CD4-positive, alpha-beta T cell treated with Interleukin-15 for 4 hours (primary cell): Measurements from ENCODE around the gene TFE3.

ENCODE experiments used
- DNase-seq: peaks from one replicate; pipeline ENCODE4 v3.0.0-alpha.2; 2020; ENCODE audit warnings: low spot score

TFE3 gene

DNA sequence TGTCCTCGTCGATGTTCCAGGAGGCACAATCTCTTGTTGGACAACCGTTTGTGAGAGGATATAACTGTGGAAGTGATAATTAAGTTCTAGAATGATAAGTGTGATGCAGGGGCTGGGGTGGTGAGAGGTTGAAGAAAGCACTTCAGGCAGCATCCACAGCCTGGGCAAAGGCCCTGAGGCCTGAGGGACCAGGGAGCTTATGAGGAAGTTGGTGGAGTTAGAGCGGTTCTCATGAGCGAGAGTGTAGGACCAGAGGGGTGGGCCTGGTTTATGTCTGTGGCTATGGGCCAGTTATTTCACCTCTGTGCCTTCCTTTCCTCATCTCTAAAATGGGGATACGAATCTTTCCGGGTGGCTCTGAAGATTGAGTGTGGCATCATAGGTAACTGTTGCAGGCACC lies 18.3 kb upstream of the TFE3 start:
- no peak for DNase-seq

DNA sequence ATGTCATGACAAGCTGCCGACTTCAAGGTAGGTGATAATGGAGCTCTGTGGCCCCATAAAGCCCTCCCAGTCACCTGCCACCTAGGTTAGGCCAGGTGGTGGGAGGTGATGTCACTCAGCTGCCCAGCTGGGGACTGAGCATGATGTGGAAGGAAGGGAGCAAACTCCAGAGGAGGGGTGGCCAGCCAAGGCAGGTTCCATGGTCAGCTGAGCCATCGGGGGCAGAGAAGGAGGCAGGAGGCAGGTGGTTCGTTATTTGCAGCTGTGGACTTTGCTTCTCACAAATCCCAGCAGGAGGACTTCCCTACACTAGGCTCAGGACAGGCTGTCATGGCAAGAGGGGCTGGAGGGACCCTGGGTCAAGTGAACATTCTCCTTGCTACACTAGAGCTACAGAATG lies 17.8 kb upstream of the TFE3 start:
- no peak for DNase-seq

DNA sequence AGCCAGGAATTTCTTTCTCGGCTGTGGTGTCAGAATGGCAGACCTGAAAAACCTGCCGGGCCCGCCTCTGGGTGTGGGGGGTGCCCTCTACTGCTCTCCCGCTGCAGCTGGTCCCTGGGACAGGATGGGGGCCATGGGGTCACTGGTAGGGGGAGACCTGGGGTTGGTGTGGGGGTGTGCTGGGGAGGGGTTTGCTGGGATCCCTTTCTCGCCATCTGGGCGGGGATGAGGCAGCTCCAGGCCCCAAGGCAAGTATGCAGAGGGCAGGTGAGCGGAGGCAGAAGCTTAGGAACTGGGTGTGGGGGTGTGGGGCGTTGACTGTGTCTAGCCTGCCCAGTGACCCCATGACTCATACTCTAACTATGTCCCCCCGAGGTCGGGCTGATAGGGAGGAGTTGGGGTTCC lies 16.5 kb upstream of the TFE3 start:
- DNase-seq, result no peak

DNA sequence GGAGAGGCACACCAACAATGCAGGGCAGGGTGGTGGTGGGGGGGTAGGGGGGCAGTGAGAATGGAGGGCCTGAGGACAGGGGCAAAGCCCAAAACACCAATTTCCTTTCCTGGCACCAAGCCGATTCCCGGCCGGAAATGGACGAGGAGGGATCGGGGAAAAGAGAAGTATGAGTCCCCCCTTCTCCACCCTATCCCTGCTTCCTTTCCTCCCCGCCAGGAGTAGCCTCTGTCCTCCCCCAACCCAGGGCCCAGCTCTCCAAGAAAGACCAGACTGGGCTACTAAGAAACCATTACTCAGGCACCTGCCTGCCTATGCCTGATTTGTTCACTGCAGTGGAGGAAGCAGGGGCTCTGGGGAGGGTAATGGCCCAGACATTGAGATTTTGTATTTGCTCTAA lies 16.0 kb upstream of the TFE3 start:
- no peak for DNase-seq

DNA sequence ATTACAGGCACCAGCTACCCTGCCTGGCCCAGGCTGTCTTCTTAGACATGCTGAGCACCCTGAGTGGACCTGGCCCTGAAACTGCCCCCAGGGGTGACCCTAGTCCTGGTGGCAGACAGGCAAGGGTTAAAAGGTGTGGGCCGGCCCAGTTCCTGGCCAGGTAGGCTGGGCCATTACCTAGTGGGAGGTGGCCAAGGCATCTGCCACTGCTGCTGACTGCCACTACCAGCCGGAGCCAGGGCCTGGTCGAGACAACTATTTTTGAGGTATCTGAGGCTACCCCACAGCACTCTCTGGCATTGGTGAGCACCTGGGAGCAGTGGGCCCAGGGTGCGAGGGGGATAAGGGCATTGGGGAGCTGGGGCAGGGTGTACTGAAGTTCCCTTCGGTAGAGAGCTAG lies 15.6 kb upstream of the TFE3 start, which contains the start of gene CCDC120:
Gene CCDC120 (plus strand): TSS at position 206 of the 400 bp plus-strand sequence. CDS start 3,043 bp downstream, outside the sequence.
- DNase-seq, result no peak

DNA sequence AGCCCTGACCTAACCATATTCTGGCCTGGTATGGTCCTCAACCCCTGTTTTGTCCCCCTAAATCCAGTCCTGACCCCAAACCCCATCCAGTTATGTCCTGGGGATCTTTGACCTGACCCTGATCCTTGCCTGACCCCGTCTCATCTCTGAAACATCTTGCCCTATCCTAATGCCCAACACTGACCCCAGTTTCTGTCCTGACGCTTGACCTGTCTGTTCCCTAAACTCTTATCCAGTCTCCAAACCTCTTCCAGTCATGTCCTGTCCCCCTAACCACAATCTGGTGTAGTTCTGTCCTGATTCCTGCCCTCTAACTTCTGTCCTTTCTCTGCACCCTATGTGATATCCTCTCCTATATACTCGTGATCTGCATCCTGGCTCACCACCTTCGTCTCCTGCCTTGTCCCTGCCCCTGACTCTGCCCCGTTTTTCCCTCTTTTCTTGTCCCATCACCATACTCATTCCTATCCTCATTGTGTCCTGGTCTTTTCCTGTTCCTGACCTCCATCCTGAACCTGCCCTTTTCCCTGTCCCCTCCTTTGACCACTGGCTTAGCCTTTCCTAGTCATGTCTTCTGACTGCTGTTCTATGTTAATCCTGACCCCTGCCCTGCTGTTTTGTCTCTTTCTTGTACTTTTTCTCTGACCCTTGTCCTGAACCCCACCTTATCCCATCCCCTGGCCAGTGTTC lies 11.1 kb upstream of the TFE3 start:
- DNase-seq, result no peak

DNA sequence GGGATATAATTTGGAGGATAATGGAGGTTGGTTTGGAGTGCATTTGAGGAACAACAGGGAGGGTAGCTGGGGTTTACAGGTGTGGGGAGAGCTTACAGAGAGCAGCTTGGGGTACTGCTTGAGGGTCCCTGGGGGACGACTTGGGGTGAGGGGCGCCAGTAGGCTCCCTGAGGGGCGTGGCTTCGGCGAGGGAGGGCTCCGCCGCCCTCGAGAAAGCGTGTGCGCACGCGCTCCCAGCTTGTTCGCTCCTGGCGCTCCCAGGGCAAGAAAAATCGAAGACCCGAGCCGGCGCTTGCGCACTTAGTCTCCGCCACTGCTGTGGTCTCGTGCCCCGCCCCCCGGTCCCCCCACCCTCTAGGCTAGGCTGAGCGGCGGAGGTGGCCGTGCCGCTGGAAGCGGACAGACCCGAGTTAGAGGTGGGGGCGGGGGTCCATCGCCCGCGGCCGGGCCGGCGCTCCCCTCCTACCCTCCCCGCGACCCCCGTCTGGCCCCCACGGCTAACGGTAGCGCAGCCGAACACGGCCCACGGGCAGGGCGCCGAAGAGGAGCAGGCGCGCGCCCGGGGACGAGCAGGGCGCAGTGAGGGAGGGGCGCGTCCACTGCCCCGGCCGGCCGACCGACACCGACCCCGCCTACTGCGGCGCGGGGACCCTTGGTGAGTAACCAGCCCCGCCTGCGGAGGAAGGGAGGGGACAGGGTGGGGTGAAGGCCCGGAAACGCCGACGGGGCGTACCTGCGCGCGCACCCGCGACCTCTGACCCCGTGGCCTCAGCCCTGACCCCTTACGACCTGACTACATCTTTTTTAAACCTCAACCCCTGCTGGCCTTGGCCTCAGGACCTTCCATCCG lies 10.3 kb upstream of the TFE3 start:
- DNase-seq, result peak; percentile 65

DNA sequence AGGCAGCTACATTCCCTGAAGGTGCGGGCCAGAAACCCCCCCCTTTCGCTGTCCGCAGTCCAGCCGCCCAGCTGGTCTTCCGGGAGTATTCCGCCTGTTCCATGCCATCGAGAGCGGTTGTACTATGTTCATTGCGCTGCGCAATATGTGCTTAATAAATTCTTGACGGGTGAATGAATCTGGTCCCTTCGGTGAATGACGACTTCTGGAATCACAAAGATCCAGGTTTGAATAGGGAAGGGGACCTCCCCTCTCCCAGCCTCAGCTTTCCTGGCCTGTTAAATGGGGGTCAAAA lies 777 bp upstream of the TFE3 start:
- no peak for DNase-seq

DNA sequence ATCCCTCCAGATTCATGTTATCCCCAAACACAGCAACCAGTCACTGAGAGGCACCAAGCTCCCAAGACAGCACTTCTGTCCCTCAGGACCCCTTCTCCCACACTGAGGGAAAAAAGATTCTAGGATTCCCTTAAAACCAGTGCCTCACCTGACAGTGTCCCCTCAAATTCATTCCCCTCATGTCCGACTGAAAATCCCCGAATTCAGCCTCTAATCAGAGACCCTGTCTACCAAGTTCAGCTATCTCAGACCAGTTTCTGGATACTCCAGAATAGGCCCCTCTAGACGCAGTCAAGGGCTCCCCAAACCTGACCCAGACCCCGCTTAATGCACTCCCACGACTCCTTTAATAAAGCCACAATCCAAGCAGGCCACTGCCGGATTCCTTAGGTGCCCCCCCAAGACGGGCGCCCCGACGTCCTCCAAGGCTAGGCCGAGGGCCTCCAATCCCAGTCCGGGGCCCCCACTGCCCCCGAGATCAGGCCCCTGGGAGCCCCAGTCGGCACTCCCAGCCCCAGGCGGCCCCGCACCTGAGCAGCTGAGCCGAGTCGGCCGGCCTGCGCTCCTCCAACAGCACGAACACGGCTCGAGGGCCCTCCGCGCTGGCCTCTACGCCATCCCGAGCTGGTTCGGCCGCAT lies 457 bp downstream of the TFE3 start:
- DNase-seq, result no peak

DNA sequence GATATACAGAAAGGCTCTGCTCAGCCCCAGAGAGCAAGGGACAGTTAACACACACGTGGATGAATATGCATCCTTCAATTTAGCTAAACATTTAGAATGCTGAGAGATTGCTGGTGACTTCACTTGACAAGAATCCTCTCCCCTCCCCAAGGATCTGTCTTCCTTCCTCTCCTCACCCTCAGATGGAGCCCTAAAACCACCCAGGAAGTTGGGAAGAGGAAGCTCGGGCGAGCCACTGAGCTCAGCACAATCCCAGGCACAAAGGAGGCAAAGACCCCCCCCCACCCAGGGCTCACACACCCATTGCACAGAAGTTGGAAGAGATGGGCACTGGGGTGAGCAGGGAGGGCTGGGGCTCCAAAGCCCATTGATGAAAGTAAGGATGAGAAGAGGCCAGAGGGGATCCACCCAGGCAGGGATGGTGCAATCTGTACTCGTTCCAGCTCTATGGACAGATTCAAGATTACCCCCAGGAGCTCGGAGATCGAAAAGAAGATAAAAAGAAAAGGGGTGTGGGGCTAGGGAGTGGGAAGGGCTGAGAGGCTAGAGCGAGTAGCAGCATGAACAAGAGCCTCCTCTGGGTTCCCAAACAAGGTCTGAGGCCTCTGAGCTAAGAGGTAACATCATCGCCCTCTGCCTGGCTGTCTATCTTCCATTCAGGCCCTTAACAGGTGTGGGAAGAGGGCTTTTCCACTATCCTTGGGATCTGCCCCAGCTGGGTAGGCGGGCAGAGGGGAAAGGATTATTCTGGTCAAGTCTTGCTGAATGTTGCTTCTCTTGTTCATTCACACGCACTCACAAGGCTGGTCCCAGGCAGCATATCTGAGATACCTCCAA lies 1.2 kb downstream of the TFE3 start:
- no peak for DNase-seq

DNA sequence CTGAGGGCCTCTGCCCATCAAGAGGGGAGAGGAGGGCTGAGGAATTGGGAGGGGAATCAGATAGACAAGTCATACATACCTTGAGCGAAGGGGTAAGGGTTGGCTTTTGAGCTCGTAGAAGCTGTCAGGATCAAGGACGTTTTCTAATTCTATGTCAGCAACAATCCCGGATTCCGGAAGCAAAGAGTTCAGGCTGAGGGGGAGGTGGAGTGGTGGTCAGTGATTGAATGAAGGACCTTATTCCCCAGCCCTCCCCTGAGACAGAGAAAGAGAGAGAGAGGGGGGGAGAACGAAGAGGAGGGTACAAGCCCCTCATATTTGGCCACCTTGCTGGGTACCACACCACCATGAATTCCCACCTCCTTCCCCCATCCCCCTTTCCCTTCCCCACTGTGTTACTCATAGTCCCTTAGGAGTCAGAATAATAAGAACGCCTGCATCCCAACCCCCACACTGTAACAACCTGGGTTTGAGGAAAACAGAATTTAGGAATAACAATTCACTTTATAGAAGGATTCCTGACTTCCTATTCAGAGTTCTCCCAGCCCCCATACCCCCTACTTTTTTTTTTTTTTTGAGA lies 2.7 kb downstream of the TFE3 start:
- no peak for DNase-seq

DNA sequence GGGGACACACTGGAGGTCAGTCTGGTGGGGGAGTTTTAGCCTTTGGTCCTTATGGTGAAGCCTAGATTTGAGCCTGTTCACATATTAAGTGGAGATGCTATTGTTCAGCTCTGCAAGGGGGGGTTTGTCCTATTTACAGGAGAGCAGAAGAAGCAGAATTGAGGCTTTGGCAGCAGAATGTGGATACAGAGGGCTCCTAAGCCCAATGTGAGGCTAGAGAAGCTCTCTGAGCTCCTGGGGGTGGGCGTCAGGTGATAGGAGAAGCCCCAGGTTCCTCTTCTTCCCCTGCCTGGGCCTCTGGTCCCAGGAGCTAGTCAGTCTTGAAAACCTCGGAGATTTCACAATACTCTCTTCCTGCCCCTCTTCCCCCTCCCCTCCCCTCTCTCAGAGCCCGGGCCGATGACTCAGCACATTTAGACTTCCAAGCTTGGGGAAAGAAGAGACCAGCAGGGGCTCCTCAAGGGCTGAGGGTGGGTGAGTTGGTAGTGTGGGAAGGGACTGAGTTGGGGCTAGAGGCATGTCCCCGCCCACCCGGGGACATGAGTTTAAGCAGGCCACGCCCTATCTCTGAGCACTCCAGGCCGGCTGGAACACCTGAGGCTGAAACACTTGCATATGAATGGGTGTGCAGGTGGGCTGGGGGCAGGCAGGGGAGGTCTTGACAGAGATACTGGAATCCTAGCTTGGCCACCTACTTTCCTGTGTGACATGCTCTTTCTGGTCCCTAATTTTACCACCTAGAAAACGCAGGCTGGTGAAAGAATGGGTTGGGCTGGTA lies 3.4 kb downstream of the TFE3 start:
- peak; percentile 55 for DNase-seq

DNA sequence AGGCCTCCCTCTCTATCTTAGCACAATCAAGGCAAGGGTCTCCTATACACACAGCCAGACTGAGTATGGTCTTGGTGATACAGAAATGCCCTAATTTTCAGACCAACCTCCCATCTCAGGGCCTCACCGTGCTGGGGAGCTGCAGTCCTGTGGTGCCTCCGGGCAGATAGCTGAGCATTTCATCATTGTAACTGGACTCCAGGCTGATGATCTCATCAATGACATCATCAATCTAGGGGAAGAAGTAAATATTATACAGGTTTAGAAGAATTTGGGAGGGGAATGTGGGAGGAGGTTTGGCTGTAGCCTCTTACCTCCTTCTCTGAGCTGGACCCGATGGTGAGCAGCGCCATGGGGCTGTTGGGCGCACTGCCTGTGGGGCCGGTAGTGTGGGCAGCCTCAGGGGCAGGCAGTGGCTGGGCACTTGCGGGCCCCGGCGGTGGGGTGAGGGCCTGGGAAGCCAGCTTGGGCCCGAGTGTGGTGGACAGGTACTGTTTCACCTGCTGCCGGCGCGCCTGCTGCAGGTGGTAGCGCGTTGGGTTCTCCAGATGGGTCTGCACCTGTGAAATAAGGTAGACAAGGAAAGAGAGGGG lies 5.2 kb downstream of the TFE3 start:
- DNase-seq, result no peak

DNA sequence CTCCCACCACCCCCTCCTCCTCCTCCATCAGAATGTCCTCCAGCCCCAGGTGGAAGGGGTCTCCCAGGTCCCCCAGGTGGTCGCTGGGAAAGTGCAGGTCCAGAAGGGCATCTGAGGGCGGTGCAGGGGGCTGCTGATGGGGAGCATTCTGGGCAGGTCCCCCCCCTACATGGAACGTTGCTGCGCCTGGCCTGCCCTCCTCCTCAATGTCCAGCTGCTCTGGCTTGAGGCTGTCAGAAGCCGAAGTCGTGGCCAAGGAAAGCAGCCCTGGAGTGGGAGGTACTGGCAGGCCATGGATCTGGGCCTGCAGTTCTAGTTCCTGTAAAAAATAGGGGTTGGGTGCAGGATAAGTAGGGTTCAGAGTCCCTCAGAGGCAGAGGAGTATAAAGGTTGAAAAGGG lies 12.9 kb downstream of the TFE3 start:
- no peak for DNase-seq

DNA sequence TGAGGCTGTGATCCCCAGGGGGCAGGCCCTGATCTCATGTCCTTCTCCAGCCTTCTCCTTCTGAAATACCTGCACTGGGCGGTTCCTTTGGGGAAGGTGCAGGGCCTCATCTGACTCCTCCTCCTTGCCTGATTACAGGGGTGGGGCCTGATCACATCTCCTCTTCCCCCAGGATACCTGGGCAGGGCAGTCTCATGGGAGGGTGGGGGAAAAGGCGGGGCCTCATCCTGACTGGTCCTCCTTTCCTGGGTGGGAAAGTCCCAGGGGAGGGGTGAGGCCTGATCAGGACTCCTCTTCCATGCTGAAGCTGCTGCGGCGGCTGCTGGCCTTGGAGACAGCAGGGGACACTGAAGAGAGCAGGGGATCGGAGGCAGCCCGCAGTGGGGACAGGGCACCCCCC lies 13.3 kb downstream of the TFE3 start:
- DNase-seq, result no peak

DNA sequence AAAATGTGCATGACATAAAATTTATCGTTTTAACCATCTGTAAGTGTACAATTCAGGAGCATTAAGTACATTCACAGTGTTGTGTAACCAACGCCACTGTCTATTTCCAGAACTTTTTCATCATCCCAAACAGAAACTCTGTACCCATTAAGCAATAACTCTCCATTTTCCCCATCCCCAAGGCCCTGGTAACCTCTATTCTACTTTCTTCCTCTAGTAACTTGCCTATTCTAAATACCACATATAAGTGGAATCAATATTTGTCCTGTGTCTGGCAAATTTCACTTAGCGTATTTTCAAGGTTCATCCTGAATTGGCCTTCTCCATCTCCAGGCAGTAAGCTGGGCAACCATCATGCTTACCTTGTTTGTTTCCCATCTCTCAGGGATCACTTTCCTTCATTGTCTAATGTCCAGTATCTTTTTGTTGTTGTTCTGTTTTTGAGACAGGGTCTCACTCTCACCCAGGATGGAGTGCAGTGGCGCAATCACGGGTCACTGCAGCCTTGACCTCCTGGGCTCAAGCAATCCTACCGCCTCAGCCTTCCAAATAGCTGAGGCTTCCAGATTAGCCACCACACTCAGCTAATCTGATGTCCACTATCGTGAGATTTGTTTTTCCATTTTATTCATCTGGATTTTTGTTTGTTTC lies 23.4 kb downstream of the TFE3 start:
- no peak for DNase-seq

DNA sequence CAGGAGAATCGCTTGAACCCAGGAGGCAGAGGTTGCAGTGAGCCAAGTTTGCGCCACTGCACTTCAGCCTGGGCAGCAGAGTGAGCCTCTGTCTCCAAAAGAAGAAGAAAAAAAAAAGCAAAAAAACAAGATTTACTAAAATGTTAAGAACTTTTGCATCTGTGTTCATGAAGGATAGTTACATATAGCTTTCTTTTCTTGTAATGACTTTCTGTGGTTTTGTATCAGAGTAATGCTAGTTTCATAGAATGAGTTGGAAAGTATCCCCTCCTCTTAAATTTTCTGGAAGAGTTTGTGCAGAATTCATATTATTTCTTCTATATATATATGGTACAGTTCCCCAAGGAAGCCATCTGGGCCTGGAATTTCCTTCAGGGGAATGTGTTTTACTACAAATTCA lies 24.1 kb downstream of the TFE3 start:
- DNase-seq, result no peak

DNA sequence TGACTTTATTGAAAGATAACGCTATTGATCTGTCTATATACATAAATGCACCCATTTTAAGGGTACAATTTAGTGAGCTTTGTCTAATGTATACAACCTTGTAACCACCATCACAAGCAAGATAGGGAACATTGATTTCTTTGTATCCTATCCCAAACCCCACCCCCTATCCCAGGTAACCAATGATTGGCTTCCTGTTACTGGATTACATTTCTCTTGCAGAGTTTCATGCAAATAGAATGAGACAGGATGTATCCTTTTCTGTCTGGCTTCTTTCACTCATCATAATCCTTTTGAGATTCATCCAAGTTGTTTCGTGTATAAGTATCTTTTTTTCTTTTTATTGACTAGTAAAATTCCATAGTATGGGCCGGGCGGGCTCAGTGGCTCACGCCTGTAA lies 39.5 kb downstream of the TFE3 start:
- no peak for DNase-seq

DNA sequence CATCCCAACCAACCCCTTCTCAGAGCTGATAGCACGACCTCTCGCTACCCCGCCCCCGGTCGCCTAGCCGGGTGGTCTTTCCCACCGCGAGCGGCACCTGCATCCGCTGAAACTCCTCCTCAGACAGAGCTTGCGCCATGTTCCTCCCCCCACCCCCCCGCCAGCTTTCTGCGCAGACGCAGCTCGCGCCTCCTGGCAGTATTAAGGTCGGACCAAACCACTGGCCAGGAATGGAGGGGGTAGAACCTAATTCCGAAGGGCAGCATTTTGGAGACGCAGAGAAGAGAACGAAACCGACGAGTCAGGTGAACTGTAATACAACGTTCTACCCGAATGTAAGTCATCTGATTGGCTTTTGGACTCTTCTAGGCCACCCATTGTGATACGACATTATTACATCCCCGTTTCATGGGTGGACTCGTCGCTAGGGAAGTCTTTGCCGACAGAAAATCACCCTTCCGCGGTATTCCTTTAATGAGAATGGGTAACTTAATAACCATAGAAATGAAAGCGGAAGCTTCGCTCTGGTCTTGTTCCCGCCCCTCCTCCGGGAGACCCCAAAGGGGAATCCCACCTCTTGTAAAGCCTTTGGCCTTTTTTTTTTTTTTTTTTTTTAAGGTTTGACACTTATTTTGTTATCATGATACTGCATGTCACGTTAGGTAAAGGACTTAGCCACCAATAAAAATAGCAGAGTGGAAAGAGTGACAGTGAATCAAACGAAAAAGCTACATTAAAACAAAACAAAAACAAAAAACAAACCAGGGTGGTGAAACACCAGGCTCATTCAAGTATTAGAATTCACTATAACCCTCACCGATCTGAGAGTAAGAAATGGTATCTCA lies 40.8 kb downstream of the TFE3 start, which contains the start of gene GRIPAP1:
Gene GRIPAP1 (minus strand): TSS at position 174 of the 845 bp plus-strand sequence. CDS start 35 bp downstream, at position 139.
- peak; percentile 83 for DNase-seq
